GM18505 (cell line): ENCODE measurements around the gene RGS2.

Experiments used
- ATAC-seq: cut with Tn5 transposase; IDR thresholded peaks from one replicate; pipeline ENCODE4 v1.9.1; 2021; ENCODE audit not compliant: unreplicated experiment
- POLR2A ChIP-seq: IDR thresholded peaks from 4 replicates; pipeline ENCODE4 v1.6.1; 2011; ENCODE audit warnings: borderline replicate concordance; ENCODE audit not compliant: insufficient read depth, insufficient read length; ENCODE audit errors: extremely low read depth

RGS2 gene

GRCh38 chr1:192859808-192860207 lies 51.0 kb downstream of the RGS2 start:
- no peak for ATAC-seq

GRCh38 chr1:192860478-192861185 lies 51.8 kb downstream of the RGS2 start:
- no peak for TF ChIP-seq POLR2A
- ATAC-seq, result no peak

More at GRCh38 chr1:192859808-192860207, 51.0 kb downstream of the RGS2 start:
- no peak for TF ChIP-seq POLR2A

- TF ChIP-seq POLR2A, result no peak
- no peak for ATAC-seq
Observed at GRCh38 chr1:192861860-192862259, 53.0 kb downstream of the RGS2 start.
